IPS-18c (cell line): ENCODE results near the gene C17orf67.

Source experiments
- H3K4me3 ChIP-seq: 2 replicates; pipeline ENCODE4 v1.7.0; 2013; ENCODE audit warnings: low read depth, mild to moderate bottlenecking, low read length, moderate library complexity; ENCODE audit not compliant: insufficient read depth
- H3K9me3 ChIP-seq: one replicate; pipeline ENCODE4 v1.6.1; 2013; ENCODE audit warnings: mild to moderate bottlenecking, low read length, moderate library complexity; ENCODE audit not compliant: control insufficient read depth, insufficient read depth

Gene C17orf67

DNA sequence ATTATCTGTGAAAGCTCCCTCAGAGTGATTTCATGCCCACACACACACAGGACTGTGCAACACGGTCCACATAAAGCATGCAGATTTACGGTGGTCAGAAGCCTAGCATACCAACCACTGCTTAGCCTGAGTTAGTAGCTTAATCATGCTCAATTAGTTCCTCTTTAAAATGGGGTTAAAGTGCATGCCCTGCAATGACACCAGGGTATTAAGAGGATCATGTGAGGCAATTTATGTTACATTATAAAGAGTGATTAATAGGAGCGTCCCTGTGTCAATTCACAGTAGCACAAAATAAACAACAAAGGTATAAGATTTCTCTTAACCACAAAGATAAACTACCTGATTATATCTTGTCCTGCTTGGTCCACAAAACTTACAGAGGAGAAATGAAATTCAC lies 39.8 kb downstream of the C17orf67 start:
- H3K9me3 ChIP-seq = no peaks in the 10 kb centered on the region
- H3K4me3 ChIP-seq = no peak overlapping the region

- no peak overlapping the region for H3K4me3 ChIP-seq
- no peaks in the 10 kb centered on the region for H3K9me3 ChIP-seq
These were observed 40.2 kb downstream of the C17orf67 start for GRCh38 chr17:56793531-56793930.

GRCh38 chr17:56792267-56792666 lies 41.5 kb downstream of the C17orf67 start:
- Histone ChIP-seq H3K4me3 (no peak overlapping the region), H3K9me3 (no peaks in the 10 kb centered on the region)

DNA sequence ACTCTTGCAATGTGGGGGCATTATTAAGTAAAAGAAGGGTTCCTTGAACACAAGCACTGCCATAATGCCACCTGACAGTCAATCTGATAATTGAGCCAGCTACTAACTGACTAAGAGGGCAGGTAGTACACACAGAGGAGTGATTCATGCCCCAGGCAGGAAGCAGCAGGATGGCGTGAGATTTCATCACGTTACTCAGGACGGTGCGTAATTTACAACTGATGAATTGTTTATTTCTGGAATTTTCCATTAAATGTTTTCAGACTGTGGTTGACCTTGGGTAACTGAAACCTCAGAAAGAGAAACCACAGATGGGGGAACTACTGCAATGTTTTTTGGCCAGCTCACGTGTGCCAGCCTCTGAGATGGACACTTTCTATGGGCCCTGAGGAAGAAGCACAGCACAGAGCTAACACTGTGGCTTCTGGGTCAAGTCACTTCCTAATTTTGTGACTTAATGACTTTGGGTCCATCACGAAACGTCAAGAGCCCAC lies 46.7 kb downstream of the C17orf67 start:
- Histone ChIP-seq H3K9me3 (no peaks in the 10 kb centered on the region), H3K4me3 (no peak overlapping the region)

DNA sequence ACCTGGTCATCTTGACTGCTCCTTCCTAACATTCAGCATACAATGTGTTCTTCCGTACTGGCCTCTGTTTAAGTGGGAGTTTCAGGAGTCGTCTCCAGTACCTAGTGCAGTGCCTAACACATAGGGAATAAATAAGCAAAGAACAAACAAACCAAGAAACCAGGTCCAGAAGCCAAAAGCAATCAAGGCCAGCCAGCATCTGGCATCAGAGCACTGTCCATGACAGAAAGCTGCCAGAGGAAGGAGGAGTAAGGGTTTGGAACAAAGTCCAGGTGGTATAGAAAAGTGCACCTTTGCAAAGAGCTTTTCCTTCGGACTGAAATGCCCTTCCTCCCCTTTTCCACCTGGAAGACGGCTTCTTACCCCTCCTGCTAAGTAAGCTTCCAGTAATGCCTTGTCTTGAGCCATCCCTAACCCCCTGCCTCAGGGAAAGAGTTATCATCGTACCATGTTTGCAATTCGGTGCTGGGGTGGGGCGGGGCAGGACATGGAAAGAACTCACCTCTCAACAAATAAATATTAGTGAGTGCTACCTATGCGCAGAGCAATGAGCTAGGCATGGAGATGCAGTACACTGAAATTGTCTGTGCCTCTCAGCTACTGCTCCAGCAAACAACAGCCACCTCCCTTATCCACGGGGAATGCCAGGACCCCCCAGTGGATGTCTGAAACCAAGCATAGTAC lies 47.6 kb downstream of the C17orf67 start:
- no peak overlapping the region for H3K4me3 ChIP-seq
- no peaks in the 10 kb centered on the region for H3K9me3 ChIP-seq

DNA sequence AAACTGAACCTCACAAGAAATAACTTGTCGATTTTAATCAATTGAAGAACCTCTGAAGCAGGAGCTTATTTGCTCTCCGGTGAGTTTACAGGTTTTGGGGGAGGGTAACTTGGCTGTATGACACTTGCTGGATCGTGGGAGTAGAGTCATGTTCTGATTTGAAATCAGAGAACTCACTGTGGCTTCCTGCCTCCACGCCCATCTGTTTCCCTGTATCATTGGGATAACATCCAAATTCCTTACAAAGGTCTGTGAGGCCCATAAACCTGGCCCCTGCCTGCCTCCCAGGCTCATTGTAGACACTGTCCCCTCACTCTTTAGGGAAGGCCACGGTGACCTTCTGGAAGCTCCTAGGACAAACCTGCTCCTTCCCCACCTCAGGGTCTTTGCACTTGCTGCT lies 48.3 kb downstream of the C17orf67 start:
- H3K4me3 ChIP-seq = no peak overlapping the region
- H3K9me3 ChIP-seq = no peaks in the 10 kb centered on the region

GRCh38 chr17:56782338-56782737 lies 51.4 kb downstream of the C17orf67 start:
- Histone ChIP-seq H3K9me3 (no peaks in the 10 kb centered on the region), H3K4me3 (no peak overlapping the region)

DNA sequence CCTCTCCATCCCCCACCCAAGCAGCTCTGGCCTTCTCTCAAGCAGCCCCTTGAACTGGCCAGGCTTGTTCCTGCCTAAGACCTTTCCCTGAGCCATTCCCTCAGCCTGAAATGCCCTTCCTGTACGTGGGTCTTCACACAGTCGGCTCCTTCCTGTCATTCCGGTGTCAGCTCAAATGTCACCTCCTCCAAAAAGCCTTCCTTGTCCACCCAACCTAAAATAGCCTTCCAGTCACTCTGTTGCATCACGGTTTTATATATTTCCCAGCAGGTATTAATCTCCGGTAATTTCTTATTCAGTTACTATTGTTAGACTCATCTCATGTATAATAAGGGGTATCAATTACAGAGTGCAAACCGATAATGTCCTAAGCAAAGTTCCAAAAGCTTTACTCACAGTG lies 51.8 kb downstream of the C17orf67 start:
- Histone ChIP-seq H3K9me3 (no peaks in the 10 kb centered on the region), H3K4me3 (no peak overlapping the region)

DNA sequence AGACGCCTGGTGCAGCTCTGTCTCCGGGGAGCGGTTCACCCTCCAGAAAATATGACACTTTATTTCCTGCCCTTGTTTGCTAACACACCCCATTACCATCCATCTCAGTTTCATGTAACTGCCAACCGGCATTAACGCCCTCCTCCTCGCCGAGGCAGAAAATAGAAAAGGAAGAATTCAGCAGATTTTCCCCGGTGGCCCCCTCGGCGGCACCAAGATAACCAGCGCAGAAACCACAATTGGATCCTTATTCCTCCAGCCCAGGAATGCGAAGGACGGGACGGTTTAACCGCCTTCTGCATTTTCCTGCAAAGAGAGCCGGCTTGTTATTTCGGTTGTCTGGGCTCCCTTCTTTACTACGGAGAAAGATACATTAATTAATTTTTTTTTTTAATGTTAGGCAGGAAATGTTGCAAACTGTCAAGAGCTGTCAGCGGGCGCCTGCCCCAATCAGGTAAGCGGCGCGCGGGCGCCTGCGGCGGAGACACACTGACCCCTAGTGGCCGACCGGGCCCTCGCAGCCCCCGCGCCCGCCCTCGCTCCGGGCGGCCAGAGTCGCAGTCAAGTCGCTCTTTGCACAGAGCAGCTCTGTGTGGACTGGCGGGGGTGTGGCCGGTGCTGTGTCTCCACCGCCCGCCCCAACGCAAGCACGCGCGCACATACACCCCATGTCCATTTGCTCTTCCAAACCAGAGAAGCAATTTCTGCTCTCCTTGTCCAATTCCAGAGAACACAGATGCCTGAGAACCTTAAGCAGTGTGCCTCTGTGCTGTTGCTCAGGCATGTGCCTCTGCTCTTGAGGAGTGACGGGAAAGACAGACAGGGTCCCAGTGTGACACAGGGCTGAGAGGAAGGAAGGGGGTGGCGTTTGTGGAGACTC lies 53.6 kb downstream of the C17orf67 start:
- no peak overlapping the region for H3K4me3 ChIP-seq
- H3K9me3 ChIP-seq = no peaks in the 10 kb centered on the region

DNA sequence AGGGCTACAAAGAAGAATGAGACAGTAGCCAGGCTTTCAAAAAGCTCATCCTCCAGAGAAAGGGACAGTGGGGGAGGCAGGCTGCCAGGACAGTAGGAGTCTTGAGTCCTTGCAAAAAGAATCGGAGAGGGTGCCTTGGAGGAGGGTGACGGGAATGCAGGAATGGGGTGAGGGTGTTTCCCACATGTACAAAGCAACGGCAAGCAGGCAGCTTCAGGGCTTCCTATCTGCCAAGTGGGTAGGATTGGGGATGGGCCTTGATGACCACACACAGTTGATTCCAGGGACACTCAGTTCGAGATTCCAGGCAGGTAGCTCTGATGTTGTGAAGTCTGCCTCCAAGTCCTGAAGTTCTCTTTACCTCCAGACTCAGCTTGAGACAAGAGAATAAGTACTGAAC lies 54.4 kb downstream of the C17orf67 start:
- Histone ChIP-seq H3K9me3 (no peaks in the 10 kb centered on the region), H3K4me3 (no peak overlapping the region)

DNA sequence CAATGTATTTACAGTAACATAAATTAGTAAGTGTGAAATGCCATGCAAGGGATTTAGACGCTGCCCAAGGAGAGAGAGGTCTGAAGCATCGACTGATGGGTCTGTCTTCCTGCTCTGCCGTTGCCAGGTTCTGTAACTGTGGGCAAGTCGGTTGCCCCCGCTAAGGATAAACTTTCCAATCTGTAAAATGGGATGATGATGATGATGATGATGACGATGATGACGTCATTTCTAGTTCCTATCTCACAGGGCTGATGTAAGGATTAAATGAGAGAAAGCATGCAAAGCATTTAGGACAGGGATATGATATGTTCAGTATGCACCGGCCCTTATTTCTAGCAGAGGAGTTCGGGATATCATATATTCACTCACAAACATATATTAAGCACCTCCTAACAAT lies 54.8 kb downstream of the C17orf67 start:
- no peak overlapping the region for H3K4me3 ChIP-seq

GRCh38 chr17:56777859-56778258 lies 55.9 kb downstream of the C17orf67 start:
- H3K9me3 ChIP-seq = no peaks in the 10 kb centered on the region
- H3K4me3 ChIP-seq = no peak overlapping the region

More for the DNA sequence above, 54.8 kb downstream of the C17orf67 start:
- H3K9me3 ChIP-seq = no peaks in the 10 kb centered on the region

- Histone ChIP-seq H3K9me3 (no peaks in the 10 kb centered on the region), H3K4me3 (no peak overlapping the region)
These were observed 59.1 kb downstream of the C17orf67 start for GRCh38 chr17:56774650-56775049.

DNA sequence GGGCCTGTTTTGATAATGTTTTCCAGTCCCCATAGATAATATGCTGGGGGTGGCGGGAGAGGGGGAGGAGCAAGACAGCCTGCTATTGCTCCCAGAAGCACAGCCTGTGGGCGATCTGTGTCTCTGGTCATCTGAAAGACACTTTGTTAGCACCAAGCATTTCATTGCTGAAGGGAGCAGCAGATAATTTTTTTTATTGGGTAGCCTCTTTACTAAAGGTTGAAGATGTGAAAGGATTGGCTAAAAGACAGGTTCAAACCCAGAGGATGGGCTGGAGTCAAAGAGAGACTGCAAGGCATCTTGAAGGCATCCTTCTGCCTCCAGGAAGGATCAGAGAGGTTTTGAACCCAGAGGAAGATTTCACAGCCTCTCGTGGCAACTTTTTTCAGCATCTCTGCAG lies 60.6 kb downstream of the C17orf67 start:
- Histone ChIP-seq H3K4me3 (no peak overlapping the region), H3K9me3 (no peaks in the 10 kb centered on the region)

- no peaks in the 10 kb centered on the region for H3K9me3 ChIP-seq
- H3K4me3 ChIP-seq = no peak overlapping the region
These were observed 61.3 kb downstream of the C17orf67 start for GRCh38 chr17:56772442-56772841.

- Histone ChIP-seq H3K9me3 (no peaks in the 10 kb centered on the region), H3K4me3 (no peak overlapping the region)
These were observed 61.7 kb downstream of the C17orf67 start for GRCh38 chr17:56771975-56772374.

DNA sequence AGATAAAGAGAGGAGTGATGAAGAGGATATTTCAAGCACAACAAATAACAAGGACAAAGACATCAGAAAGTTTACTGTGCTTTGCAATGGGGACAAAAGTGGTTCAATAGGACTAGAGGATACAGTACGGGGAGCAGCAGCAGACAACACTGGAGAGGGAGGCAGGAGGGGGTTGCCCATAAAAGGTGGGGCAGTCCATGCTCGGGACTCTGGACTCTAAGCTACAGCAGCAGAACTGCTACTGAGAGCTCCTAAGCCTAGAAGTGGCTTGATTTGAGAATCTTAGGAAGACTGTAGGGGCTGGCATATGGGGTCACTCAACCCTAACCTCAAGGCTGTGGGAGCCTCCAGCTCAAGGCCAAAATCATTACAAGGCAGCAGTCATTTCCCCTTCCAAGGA lies 62.2 kb downstream of the C17orf67 start:
- Histone ChIP-seq H3K4me3 (no peak overlapping the region), H3K9me3 (no peaks in the 10 kb centered on the region)

DNA sequence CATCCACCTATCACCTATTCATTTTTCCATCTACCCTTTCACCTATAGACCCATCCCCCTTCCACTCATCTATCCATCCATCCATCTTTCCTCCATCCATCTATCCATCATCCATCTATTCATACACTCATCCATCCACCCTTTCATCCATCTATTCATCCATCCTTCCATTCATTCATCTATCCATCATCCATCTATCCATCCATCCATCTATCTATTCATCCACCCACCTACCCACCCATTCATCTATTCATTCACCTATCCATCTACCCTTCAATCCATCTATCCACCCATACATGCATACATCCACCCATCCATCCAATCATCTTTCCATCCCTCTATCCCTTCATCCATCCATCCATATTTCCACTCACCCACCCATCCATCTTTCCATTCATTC lies 63.3 kb downstream of the C17orf67 start:
- no peaks in the 10 kb centered on the region for H3K9me3 ChIP-seq

More for the DNA sequence above, 63.3 kb downstream of the C17orf67 start:
- no peak overlapping the region for H3K4me3 ChIP-seq
